HL-60/S4 treated with retinoic acid at 250 ng/mL for 4 days and 3 days (cell line): Measurements from ENCODE around the gene ZNF567.

Source experiments
- in situ Hi-C: fragments of 300-500 bp; cut with MboI; formaldehyde crosslinking; loops from 2 replicates; pipeline ENCODE4 v1.7.0; 2022; ENCODE audit warnings: low sequenced_read_pairs

Gene ZNF567

DNA sequence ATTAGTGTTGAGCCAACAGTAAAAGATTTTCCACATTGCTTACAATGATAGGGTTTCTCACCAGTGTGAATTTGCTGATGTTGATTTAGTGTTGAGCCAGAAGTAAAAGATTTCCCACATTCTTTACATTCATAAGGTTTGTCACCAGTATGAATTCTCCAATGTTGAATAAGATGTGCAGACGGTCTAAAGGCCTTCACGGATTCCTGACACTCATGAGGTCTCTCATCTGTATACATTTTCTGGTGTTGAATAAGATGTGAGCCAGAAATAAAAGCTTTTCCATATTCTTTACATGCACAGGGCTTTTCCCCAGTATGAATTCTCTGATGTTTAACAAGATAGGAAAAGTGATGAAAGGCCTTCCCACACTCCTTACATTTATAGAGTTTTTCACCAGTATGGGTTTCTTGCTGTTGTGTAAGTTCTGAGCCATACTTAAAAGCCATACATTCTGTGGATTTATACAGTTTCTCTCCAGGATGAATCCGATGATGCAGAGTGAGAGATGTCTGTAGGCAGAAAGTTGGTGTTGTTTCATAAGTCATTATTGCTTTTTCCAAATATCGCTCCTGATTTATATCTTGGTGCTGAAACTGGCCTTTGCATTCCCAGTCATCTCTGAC, 62.8 kb downstream of the ZNF567 start:
- in situ Hi-C loops = no loop called here
